Sigmoid colon (tissue), 4 donors: ENCODE results near the gene PRKN.

Source experiments
- EP300 ChIP-seq, 4 donors: sonication (generic); formaldehyde crosslinking; IDR thresholded peaks; one replicate each; pipeline ENCODE4 v1.6.1; 2017; ENCODE audit warnings: antibody characterized with exemption in 4 of 4
- POLR2AphosphoS5 ChIP-seq, 4 donors: sonication (generic); formaldehyde crosslinking; IDR thresholded peaks; one replicate each; pipeline ENCODE4 v1.6.1; 2017; ENCODE audit warnings: antibody characterized with exemption in 4 of 4
- TF ChIP-seq, protein P1 (sequence below), 4 experiments: fragments of 450-650 bp in 3 of 4; fragments of 200-600 bp in 1 of 4; IDR thresholded peaks; one replicate each; pipeline ENCODE4 v1.5.1; 2016 to 2019; ENCODE audit warnings: antibody characterized with exemption in 4 of 4, mild to moderate bottlenecking in 3 of 4, moderate library complexity in 2 of 4

DNA sequence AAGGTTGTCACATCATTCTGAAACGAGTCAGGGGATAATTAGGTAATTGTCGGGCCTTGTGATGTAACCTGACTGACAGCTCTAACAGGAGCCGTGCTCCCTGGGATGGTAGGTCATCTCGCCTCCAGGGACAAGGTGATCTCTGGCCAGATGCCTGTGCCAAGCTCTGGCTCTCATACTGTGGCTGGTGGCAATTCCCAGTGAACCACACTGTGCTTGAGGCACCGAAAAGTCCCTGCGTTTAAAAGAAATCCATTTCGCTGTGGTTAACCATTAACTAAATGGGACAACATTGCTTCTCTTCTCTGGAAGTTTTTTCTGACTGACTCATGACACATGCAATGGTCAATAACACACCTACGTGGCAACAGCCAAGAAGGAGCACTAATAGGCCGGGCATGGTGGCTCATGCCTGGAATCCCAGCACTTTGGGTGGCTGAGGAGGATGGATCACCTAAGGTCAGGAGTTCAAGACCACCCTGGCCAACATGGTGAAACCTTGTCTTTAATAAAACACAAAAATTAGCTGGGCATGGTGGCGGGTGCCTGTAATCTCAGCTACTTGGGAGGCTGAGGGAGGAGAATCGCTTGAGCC lies 669.2 kb downstream of the PRKN start:
- no peak for TF ChIP-seq POLR2AphosphoS5 (IDR thresholded peaks at IDR 0.05)
- TF ChIP-seq, protein P1, sequence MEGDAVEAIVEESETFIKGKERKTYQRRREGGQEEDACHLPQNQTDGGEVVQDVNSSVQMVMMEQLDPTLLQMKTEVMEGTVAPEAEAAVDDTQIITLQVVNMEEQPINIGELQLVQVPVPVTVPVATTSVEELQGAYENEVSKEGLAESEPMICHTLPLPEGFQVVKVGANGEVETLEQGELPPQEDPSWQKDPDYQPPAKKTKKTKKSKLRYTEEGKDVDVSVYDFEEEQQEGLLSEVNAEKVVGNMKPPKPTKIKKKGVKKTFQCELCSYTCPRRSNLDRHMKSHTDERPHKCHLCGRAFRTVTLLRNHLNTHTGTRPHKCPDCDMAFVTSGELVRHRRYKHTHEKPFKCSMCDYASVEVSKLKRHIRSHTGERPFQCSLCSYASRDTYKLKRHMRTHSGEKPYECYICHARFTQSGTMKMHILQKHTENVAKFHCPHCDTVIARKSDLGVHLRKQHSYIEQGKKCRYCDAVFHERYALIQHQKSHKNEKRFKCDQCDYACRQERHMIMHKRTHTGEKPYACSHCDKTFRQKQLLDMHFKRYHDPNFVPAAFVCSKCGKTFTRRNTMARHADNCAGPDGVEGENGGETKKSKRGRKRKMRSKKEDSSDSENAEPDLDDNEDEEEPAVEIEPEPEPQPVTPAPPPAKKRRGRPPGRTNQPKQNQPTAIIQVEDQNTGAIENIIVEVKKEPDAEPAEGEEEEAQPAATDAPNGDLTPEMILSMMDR (IDR thresholded peaks at IDR 0.05), result no peak
- TF ChIP-seq EP300 (IDR thresholded peaks at IDR 0.05), result no peak
